ENCODE results near the gene ETV3L.
A peak's percentile ranks its signal among the peaks of the same experiment; 100 is the strongest.

ETV3L gene

GRCh38 chr1:157138220-157139051 lies 38.8 kb upstream of the ETV3L start, which contains the start of gene ETV3:
TSS of gene ETV3 (minus strand) at chr1:157138395. CDS start at chr1:157136352, 2,043 bp downstream.
- in situ Hi-C loops (cut with HindIII; ENCODE audit: low pct_unique_long_range_greater_than_20kb, low sequenced_read_pairs), result no loop called here
- peak; percentile 92 to 96 for DNase-seq (ENCODE audit: low read depth in 1 of 2, low spot score in 1 of 2)
- no peak for TF ChIP-seq JUND (IDR thresholded peaks at IDR 0.05; ENCODE audit: low read depth)

GRCh38 chr1:157137408-157138219 lies 38.0 kb upstream of the ETV3L start:
- TF ChIP-seq JUND (IDR thresholded peaks at IDR 0.05; ENCODE audit: low read depth), result no peak
- peak in 1 of 2 experiments; percentile 33 for DNase-seq (ENCODE audit: low read depth in 1 of 2, low spot score in 1 of 2)
- in situ Hi-C loops (cut with HindIII; ENCODE audit: low pct_unique_long_range_greater_than_20kb, low sequenced_read_pairs), result no loop called here

DNA sequence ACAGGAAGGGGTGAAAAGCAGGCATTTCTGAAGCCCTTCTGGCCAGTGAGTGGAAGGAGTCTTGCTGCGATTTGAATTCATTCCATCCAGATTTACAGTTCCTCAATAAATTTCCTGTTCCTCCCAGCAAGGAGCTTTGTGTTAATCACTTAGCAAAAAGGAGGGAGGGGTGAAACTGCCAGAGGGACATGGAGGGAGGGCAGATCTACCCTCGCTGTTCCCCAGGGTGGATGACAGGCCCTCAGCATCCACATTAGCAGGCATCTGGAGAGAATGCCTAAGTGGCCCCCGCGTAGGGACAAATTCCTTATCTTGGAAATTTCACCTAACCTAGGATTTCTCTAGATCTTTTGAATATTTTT lies 37.4 kb upstream of the ETV3L start:
- in situ Hi-C loops (cut with HindIII; ENCODE audit: low pct_unique_long_range_greater_than_20kb, low sequenced_read_pairs), result no loop called here
- DNase-seq (ENCODE audit: low read depth in 1 of 2, low spot score in 1 of 2), result no peak

DNA sequence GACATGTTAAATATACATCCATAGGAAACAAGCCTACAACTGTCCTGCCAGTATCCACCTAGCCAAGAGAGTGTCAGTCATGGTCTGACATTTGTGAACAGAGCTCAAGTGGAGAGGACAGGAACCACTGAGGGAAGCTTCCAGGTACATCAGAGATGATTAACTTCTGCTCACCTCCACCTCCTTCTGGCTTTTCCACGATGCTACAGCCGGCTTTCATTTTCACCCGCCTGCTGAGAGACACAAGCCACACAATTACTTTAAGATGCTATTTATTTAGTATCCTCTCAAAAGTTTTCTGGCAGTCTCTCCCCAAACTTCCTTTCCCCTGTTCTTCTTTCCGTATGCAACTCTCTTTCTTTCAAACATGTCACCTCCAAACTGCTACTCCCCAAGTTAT lies 36.5 kb upstream of the ETV3L start:
- DNase-seq (ENCODE audit: low read depth in 1 of 2, low spot score in 1 of 2), result peak in 1 of 2 experiments; percentile 56
- in situ Hi-C loops (cut with HindIII; ENCODE audit: low pct_unique_long_range_greater_than_20kb, low sequenced_read_pairs), result no loop called here
- TF ChIP-seq JUND (IDR thresholded peaks at IDR 0.05; ENCODE audit: low read depth), result no peak

More for the DNA sequence above, 37.4 kb upstream of the ETV3L start:
- TF ChIP-seq JUND (IDR thresholded peaks at IDR 0.05; ENCODE audit: low read depth), result no peak

- peak in 1 of 2 experiments; percentile 45 for DNase-seq (ENCODE audit: low read depth in 1 of 2, low spot score in 1 of 2)
- no peak for TF ChIP-seq JUND (IDR thresholded peaks at IDR 0.05; ENCODE audit: low read depth)
- in situ Hi-C loops (cut with HindIII; ENCODE audit: low pct_unique_long_range_greater_than_20kb, low sequenced_read_pairs), result no loop called here
Measured at GRCh38 chr1:157135646-157136045, 36.0 kb upstream of the ETV3L start.

DNA sequence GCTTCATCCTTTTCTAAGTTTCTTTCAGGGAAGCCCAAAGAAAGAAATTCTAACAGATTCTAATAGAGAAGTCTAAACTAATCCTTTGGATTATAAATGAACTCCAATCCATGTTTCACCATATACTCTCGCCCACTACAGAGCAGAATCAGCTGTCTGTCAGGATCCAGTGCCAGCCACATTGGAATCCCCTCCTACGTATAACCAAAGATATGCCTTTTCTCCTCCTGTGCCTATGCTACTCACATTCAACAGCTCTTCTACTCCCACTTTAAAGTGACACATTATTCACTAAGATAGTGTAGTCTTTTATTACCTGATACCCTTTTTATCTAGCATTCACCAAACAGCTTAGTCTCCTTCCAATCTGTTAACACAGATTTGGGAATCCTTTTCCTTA lies 35.5 kb upstream of the ETV3L start:
- no peak for TF ChIP-seq JUND (IDR thresholded peaks at IDR 0.05; ENCODE audit: low read depth)
- in situ Hi-C loops (cut with HindIII; ENCODE audit: low pct_unique_long_range_greater_than_20kb, low sequenced_read_pairs), result no loop called here
- DNase-seq (ENCODE audit: low read depth in 1 of 2, low spot score in 1 of 2), result no peak

DNA sequence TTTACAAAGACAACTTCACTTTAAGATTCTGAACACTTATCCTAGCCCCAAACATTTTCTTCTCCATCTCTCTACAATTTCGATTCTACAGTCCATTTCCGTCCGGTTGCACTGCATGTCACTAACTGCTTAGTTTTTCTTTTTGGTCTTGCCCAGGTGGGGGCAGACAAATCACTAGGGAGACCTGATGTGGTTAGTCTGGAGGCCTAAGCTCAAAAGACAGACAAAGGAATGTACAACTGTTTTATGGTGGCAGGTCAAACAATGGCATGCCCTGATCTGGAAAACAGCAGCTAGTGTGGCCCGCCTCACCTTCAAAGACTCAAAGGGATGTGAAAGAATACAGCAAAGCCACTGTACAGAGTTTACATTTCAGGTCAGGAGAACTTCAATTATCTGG lies 34.8 kb upstream of the ETV3L start:
- no peak for DNase-seq (ENCODE audit: low read depth in 1 of 2, low spot score in 1 of 2)
- in situ Hi-C loops (cut with HindIII; ENCODE audit: low pct_unique_long_range_greater_than_20kb, low sequenced_read_pairs), result no loop called here
- no peak for TF ChIP-seq JUND (IDR thresholded peaks at IDR 0.05; ENCODE audit: low read depth)

DNA sequence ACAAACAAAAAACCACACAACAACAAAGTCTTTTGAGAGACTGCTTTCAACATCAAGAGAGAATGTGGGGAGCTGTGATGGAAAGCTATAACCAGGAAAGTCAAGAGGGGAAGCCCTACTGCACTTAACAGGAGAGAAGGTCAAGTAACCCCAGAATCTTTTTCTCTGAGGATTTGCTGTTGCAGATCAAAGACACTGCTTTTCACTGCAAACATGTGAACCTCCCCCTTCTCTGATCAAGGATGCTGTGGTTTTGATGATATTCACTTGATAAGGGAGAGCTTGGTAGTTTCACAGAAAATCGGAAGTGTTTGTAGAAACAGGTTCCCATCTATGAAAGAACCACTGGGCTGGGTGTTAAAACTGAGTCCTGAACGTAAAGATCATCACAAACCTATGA lies 33.8 kb upstream of the ETV3L start:
- in situ Hi-C loops (cut with HindIII; ENCODE audit: low pct_unique_long_range_greater_than_20kb, low sequenced_read_pairs), result no loop called here
- no peak for DNase-seq (ENCODE audit: low read depth in 1 of 2, low spot score in 1 of 2)
- no peak for TF ChIP-seq JUND (IDR thresholded peaks at IDR 0.05; ENCODE audit: low read depth)

- in situ Hi-C loops (cut with HindIII; ENCODE audit: low pct_unique_long_range_greater_than_20kb, low sequenced_read_pairs), result no loop called here
- peak; percentile 56 to 94 for DNase-seq (ENCODE audit: low read depth in 1 of 2, low spot score in 1 of 2)
- peak; percentile 81 for TF ChIP-seq JUND (IDR thresholded peaks at IDR 0.05; ENCODE audit: low read depth)
Measured at GRCh38 chr1:157132616-157133167, 33.1 kb upstream of the ETV3L start.

DNA sequence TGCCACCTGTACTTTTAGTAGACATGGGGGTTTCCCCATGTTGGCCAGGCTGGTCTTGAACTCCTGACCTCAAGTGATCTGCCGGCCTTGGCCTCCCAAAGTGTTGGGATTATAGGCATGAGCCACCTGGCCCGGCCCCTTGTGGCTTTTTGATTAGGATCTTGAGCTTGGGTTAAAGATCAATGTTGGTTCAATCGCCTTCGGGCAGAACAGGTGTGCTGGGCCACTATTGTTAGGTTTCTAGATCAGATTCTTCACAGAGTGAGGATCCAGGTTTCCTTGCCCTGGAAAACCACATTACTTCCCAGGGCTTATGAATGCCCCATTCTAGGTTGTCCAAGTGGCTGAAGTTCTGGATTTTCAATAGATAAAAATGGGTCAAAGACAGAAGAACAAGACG lies 32.5 kb upstream of the ETV3L start:
- TF ChIP-seq JUND (IDR thresholded peaks at IDR 0.05; ENCODE audit: low read depth), result no peak; the same call in 1 of the 2 replicates
- in situ Hi-C loops (cut with HindIII; ENCODE audit: low pct_unique_long_range_greater_than_20kb, low sequenced_read_pairs), result no loop called here
- peak in 1 of 2 experiments; percentile 91 for DNase-seq (ENCODE audit: low read depth in 1 of 2, low spot score in 1 of 2)

GRCh38 chr1:157131281-157131680 lies 31.7 kb upstream of the ETV3L start:
- in situ Hi-C loops (cut with HindIII; ENCODE audit: low pct_unique_long_range_greater_than_20kb, low sequenced_read_pairs), result no loop called here
- no peak for DNase-seq (ENCODE audit: low read depth in 1 of 2, low spot score in 1 of 2)
- no peak for TF ChIP-seq JUND (IDR thresholded peaks at IDR 0.05; ENCODE audit: low read depth)

DNA sequence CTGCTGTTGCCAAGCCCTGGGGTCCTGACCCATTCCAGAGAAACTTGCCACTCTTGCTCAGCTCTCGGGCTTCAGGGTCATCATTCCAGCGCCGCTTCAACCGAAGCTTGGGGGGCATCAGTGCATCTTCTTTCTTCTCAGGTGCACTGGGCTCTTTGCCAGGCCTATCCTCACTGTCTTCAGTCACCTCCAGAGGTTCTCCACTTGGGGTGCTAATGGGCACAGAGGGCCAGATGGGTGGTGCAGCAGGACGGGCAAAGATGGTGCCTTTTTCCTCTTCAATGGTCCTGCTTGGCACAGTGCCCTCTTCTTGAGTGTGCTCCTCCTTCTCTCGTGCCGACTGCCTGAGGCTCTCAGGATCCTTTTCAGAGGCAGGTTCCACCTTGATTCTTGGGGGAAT lies 25.2 kb upstream of the ETV3L start:
- DNase-seq (ENCODE audit: low read depth in 1 of 2, low spot score in 1 of 2), result peak in 1 of 2 experiments; percentile 37
- TF ChIP-seq JUND (IDR thresholded peaks at IDR 0.05; ENCODE audit: low read depth), result no peak
- in situ Hi-C loops (cut with HindIII; ENCODE audit: low pct_unique_long_range_greater_than_20kb, low sequenced_read_pairs), result no loop called here

GRCh38 chr1:157119448-157119847 lies 19.8 kb upstream of the ETV3L start:
- DNase-seq (ENCODE audit: low read depth in 1 of 2, low spot score in 1 of 2), result no peak
- in situ Hi-C loops (cut with HindIII; ENCODE audit: low pct_unique_long_range_greater_than_20kb, low sequenced_read_pairs), result no loop called here
- no peak for TF ChIP-seq JUND (IDR thresholded peaks at IDR 0.05; ENCODE audit: low read depth)
